Epithelial cell of esophagus (primary cell): ENCODE measurements around the gene MCF2L2.

Source experiments
- DNase-seq: peaks from one replicate; pipeline ENCODE4 v3.0.0; 2010; ENCODE audit warnings: low read depth
- H3K4me3 ChIP-seq: 2 replicates; pipeline ENCODE4 v1.5.1; 2011; ENCODE audit warnings: mild to moderate bottlenecking, low read length, control low read depth
- TF ChIP-seq, protein P1 (sequence below): IDR thresholded peaks from 2 replicates; pipeline ENCODE4 v1.5.1; 2011; ENCODE audit warnings: low read depth, mild to moderate bottlenecking, low read length, control low read depth, inconsistent platforms; ENCODE audit not compliant: insufficient read depth; ENCODE audit errors: missing control alignments

MCF2L2 gene

DNA sequence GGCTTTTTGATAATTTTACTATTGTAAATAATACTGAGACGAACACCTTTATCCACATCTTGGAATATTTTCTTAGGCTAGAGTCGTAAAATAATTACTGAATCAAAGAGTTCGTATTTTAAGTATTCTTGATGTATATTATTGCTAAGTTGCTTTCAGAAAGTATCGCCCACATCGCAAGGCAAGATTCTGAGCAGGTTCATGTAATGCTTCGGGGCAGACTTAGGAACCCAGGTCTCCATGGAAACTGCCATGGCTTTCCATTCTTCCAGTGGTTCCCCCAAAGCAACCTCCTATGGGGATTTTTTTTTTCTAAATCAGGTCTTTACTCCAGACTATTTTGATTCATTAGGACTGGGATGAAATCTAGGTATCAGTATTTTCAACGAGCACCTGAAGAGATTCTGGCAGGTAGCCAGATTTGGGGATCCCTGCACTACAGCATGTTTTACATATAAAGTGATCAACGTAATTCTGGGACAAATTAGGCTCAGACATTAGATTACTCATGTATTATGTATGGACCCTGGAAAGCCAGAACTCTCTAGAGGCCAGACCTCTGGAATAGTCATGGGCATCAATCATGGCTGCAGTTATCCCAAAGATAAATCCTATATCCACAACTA, 88.8 kb downstream of the MCF2L2 start:
- no peak overlapping the region for H3K4me3 ChIP-seq
- TF ChIP-seq, protein P1, sequence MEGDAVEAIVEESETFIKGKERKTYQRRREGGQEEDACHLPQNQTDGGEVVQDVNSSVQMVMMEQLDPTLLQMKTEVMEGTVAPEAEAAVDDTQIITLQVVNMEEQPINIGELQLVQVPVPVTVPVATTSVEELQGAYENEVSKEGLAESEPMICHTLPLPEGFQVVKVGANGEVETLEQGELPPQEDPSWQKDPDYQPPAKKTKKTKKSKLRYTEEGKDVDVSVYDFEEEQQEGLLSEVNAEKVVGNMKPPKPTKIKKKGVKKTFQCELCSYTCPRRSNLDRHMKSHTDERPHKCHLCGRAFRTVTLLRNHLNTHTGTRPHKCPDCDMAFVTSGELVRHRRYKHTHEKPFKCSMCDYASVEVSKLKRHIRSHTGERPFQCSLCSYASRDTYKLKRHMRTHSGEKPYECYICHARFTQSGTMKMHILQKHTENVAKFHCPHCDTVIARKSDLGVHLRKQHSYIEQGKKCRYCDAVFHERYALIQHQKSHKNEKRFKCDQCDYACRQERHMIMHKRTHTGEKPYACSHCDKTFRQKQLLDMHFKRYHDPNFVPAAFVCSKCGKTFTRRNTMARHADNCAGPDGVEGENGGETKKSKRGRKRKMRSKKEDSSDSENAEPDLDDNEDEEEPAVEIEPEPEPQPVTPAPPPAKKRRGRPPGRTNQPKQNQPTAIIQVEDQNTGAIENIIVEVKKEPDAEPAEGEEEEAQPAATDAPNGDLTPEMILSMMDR: no peak
- no peak for DNase-seq

DNA sequence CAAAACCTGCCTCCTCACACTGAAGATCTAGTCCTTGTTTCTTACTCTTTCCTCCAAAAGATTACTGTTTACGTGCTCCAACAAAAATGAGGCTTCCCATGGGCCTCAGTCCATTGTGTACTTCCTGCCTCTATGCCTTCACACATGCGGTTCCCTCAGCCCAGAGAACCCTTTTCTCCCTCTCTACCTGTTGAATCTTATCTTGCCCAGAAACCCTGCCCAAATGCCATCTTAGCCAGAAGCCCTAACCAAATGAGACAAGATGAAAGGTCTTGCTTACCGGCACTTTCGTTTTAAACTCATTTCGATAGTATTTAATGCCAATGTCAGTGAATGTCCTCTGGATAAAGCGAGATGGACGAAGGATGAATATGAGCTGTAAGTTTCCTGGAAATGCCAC, 89.9 kb downstream of the MCF2L2 start:
- no peak for DNase-seq
- TF ChIP-seq, protein P1: no peak
- H3K4me3 ChIP-seq: no peak overlapping the region

DNA sequence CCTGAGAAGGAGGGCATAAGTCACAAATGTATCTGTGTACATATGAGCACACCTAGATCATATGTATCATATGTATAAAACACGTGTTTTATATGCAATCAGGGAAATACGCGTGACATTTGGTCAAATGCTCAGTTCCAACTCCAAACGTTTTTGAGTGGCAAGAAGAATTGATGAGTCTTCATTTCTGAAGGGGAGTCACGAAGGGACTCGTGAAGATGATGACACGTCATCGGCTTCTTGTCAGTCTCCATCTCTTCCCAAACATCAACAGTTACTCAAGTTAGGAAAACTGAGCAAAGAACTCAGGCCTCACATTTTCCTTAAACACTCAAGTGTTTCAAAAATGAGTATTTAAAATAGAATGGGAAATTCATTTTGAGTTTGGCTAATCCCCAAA, 95.9 kb downstream of the MCF2L2 start:
- no peak for DNase-seq
- no peak overlapping the region for H3K4me3 ChIP-seq
- TF ChIP-seq, protein P1: no peak

DNA sequence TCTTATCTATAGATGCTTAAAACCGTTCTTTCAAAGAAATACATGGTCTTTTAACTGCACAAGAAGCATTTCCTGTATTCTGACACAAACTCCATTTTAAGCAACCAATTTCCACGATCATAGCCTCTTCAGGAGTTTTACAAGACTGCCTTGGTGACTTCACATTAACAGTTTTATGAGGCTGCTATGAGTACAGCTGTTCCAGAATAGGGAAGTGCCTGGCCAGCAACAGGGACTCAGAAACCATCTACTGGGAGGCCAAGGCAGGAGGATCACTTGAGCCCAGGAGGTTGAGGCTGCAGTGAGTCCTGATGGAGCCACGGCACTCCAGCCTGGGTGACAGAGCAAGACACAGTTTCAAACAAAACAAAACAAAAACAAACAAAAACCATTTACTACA, 96.9 kb downstream of the MCF2L2 start:
- DNase-seq: no peak
- no peak overlapping the region for H3K4me3 ChIP-seq
- TF ChIP-seq, protein P1: no peak

DNA sequence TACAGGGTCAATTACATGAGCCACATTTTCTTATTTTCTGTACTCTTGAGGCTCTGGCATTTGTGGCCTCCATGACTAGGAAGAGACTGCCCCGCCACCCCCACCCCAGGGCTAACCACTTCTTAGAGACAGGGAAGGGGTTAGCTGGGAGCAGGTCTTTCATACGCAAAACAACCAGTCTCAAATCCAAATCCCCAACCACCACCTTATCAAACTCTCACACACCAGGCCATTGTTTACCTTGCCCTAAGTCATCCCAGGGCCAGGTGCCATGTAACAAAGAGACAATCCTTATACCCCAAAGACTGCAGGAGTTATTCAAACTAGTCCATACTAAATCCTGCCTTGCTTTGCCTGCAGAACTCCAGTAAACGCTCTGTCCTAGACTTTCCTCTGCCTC, 97.5 kb downstream of the MCF2L2 start:
- TF ChIP-seq, protein P1: no peak
- no peak for DNase-seq

DNA sequence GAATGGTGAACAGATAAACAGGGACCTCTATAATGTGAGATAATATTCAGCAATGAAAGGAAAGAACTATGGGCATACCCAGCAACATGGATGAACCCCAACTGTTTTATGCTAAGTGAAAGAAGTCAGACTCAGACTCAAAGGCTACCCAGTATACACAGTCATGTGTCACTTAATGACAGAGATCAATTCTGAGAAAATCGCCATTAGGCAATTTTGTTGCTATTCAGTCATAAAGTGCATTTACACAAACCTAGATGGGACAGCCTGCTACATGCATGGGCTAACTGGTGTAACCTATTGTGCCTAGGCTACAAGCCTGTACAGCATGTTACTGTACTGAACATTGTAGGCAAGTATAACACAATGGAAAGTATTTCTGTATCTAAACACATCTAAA, 98.9 kb downstream of the MCF2L2 start:
- TF ChIP-seq, protein P1: no peak
- no peak for DNase-seq

More for the DNA sequence above, 97.5 kb downstream of the MCF2L2 start:
- no peak overlapping the region for H3K4me3 ChIP-seq

DNA sequence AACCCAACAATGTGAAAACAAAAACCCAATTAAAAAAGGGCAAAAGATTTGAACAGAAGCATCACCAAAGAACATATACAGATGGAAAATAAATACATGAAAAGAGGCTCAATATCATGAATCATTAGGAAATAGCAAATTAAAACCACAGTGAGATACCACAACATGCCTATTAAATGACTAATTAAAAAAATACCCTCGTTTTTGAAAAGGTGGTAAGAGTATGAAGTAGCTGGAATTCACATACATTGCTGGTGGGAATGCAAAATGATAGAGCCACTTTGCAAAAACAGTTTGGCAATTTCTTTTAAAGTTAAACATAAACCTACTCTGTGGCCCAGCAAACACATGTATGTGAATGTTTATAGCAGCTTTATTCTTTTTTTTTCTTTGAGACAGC, 99.6 kb downstream of the MCF2L2 start:
- TF ChIP-seq, protein P1: no peak
- peak; percentile 60 for DNase-seq
- H3K4me3 ChIP-seq: no peak overlapping the region

More for the DNA sequence above, 98.9 kb downstream of the MCF2L2 start:
- H3K4me3 ChIP-seq: no peak overlapping the region
